Heart left ventricle (tissue), 16 donors: ENCODE measurements around the gene LHX2. TPM values are rescaled to one million over a fixed set of nuclear protein-coding genes. Genes with fewer than 3 reads are reported as not detected.

Experiments
- ATAC-seq, 4 donors: fragments of 200-7000 bp; cut with Tn5 transposase; one replicate each; pipeline ENCODE4 v1.9.1; 2020 to 2022; ENCODE audit warnings: moderate library complexity in 4 of 4, mild to moderate bottlenecking in 3 of 4, moderate number of reproducible peaks in 1 of 4
- DNase-seq, 5 donors: peaks; one replicate each; pipeline ENCODE4 v3.0.0-alpha.2; 2020
- H3K27ac ChIP-seq, 12 donors: fragments of 200-600 bp; sonication (generic) in 4 of 12; one replicate each; pipeline versions ENCODE4 v1.5.0 to v1.8.0; 2016 to 2022; ENCODE audit warnings: mild to moderate bottlenecking in 2 of 12
- H3K27me3 ChIP-seq, 9 donors: fragments of 200-600 bp; sonication (generic) in 2 of 9; one replicate each; pipeline versions ENCODE4 v1.5.1 to v1.8.0; 2016 to 2022; ENCODE audit warnings: mild to moderate bottlenecking in 3 of 9
- H3K36me3 ChIP-seq, 9 donors: fragments of 200-600 bp; sonication (generic) in 2 of 9; one replicate each; pipeline versions ENCODE4 v1.5.0 to v1.8.0; 2018 to 2022; ENCODE audit warnings: mild to moderate bottlenecking in 2 of 9
- H3K4me1 ChIP-seq, 12 donors: fragments of 200-600 bp; sonication (generic) in 4 of 12; one replicate each; pipeline versions ENCODE4 v1.5.0 to v1.8.0; 2016 to 2022; ENCODE audit warnings: mild to moderate bottlenecking in 3 of 12
- H3K4me3 ChIP-seq, 12 donors: fragments of 200-600 bp; sonication (generic) in 4 of 12; one replicate each; pipeline versions ENCODE4 v1.5.0 to v1.8.0; 2017 to 2022; ENCODE audit warnings: mild to moderate bottlenecking in 9 of 12, moderate library complexity in 4 of 12
- H3K9me3 ChIP-seq, 12 donors: fragments of 200-600 bp; sonication (generic) in 4 of 12; one replicate each; pipeline versions ENCODE4 v1.5.0 to v1.8.0; 2016 to 2022; ENCODE audit warnings: mild to moderate bottlenecking in 1 of 12
- POLR2A ChIP-seq, 2 donors: fragments of 450-650 bp; IDR thresholded peaks; one replicate each; pipeline ENCODE4 v1.6.1; 2017; ENCODE audit warnings: antibody characterized with exemption in 2 of 2, mild to moderate bottlenecking in 2 of 2, moderate library complexity in 2 of 2
- WGBS, 4 donors: extraction: QIAGEN DNeasy Blood & Tissue Kit in 2 of 4; methylation state at CpG; one replicate each; pipeline versions ENCODE4 v1.1.5 to v1.1.7; 2013 to 2018; 5-methylcytosine and 5-hydroxymethylcytosine counted together
- intact Hi-C, 10 donors: fragments of 100-400 bp; cut with DNase I; formaldehyde crosslinking; loops; one replicate each; pipeline versions ENCODE4 v1.11.1 to v1.14.2; 2022
- polyA plus RNA-seq, 2 donors: library from polyadenylated mRNA; stranded (reverse); fragments of 200-250 nt; gene quantifications; one replicate each; pipeline ENCODE4 v1.2.3, GENCODE V29; 2013
- total RNA-seq, 9 donors: library from RNA; depleted of rRNA in 2 of 9; stranded (reverse); fragments of >200 nt in 2 of 9; fragmentation: NEBNext Ultra II Directional in 3 of 9; extraction: Animal tissue kit (Norgen Biotek cat#: 25700) in 3 of 9; gene quantifications; one replicate each; pipeline versions ENCODE4 v1.1.0 to v1.2.4, GENCODE V29; 2016 to 2023
- TF ChIP-seq, protein P1 (sequence below), 12 donors: fragments of 200-600 bp; sonication (generic) in 4 of 12; IDR thresholded peaks; one replicate each; pipeline versions ENCODE4 v1.5.0 to v1.8.0; 2018 to 2022; ENCODE audit warnings: antibody characterized with exemption in 12 of 12, mild to moderate bottlenecking in 5 of 12
- donor health status: ischemic (EF 13 %, LVEDD 7.1; RV severe dilation, severe dysfunction).
- donor health status: healthy with polysubstance abuse.
- donor health status: DM: no; HTN: yes; CAD: no.
- donor health status: DM: no; HTN: no; CAD: no.
- donor health status: ischemic (EF 25% LVEDD 6.9; RV normal size, moderate dysfunction).
- donor health status: ischemic (EF 25% LVEDD 5.7; RV mildly dilated, moderate dysfunction).
- donor health status: healthy.
- donor health status: DM: yes; HTN: yes; CAD: no.
- donor health status: ischemic (EF 35%, LVEDD 5.7; RV mildly dilated, moderate dysfunction).
- donor health status: nonischemic (EF 11% LVEDD 7.7; RV severe dilation, severe dysfunction).
- donor health status: DM: yes; HTN: yes; CAD: no.
- donor health status: PGD.
- donor health status: ischemic (EF 29% LVEDD 5.4; RV normal size, mild dysfunction).
- donor health status: nonischemic (EF 23%, LVEDD 6.1; RV moderate dilation, normal function).

Gene LHX2
- total and polyA plus RNA-seq, 11 donors = 0.10 to 1.3 (median 0.28) TPM; not detected in 5

GRCh38 chr9:124012368-124013301, 1.1 kb downstream of the LHX2 start:
- H3K4me1 ChIP-seq = peaks cover 2 to 75% (median 32%) of the 10 kb centered on the region in 12 donors
- ATAC-seq (no peak), DNase-seq (no peak)
- H3K9me3 ChIP-seq = no peaks in the 10 kb centered on the region
- H3K27me3 ChIP-seq = peaks cover 89 to 100% (median 97%) of the 10 kb centered on the region in 9 donors
- 11 to 26% (median 18%) methylated on average over 34 to 83 of the region's 83 CpGs for WGBS, 4 donors
- H3K27ac ChIP-seq = no peak overlapping the region
- TF ChIP-seq, protein P1, sequence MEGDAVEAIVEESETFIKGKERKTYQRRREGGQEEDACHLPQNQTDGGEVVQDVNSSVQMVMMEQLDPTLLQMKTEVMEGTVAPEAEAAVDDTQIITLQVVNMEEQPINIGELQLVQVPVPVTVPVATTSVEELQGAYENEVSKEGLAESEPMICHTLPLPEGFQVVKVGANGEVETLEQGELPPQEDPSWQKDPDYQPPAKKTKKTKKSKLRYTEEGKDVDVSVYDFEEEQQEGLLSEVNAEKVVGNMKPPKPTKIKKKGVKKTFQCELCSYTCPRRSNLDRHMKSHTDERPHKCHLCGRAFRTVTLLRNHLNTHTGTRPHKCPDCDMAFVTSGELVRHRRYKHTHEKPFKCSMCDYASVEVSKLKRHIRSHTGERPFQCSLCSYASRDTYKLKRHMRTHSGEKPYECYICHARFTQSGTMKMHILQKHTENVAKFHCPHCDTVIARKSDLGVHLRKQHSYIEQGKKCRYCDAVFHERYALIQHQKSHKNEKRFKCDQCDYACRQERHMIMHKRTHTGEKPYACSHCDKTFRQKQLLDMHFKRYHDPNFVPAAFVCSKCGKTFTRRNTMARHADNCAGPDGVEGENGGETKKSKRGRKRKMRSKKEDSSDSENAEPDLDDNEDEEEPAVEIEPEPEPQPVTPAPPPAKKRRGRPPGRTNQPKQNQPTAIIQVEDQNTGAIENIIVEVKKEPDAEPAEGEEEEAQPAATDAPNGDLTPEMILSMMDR (IDR thresholded peaks at IDR 0.05) = no peak
- no peak for TF ChIP-seq POLR2A (IDR thresholded peaks at IDR 0.05)
- H3K4me3 ChIP-seq = peak overlapping the region in 9 of 12 donors; percentile 7 to 55 (median 42)
- H3K36me3 ChIP-seq = no peaks in the 10 kb centered on the region
- intact Hi-C loops = no loop called here

GRCh38 chr9:124013309-124014210, 2.0 kb downstream of the LHX2 start:
- intact Hi-C loops = no loop called here
- Histone ChIP-seq H3K27ac (no peak overlapping the region), H3K36me3 (no peaks in the 10 kb centered on the region), H3K27me3 (peaks cover 88 to 100% (median 97%) of the 10 kb centered on the region in 9 donors), H3K9me3 (no peaks in the 10 kb centered on the region), H3K4me1 (peaks cover 2 to 76% (median 33%) of the 10 kb centered on the region in 12 donors), H3K4me3 (no peak overlapping the region)
- no peak for ATAC-seq
- DNase-seq = no peak
- TF ChIP-seq, protein P1 (IDR thresholded peaks at IDR 0.05) = no peak
- no peak for TF ChIP-seq POLR2A (IDR thresholded peaks at IDR 0.05)
- 18 to 37% (median 32%) methylated on average over 22 to 40 of the region's 40 CpGs for WGBS, 4 donors

GRCh38 chr9:124014211-124014955, 2.8 kb downstream of the LHX2 start:
- H3K4me1 ChIP-seq = peaks cover 2 to 74% (median 31%) of the 10 kb centered on the region in 12 donors

More at GRCh38 chr9:124014211-124014955, 2.8 kb downstream of the LHX2 start:
- H3K27ac ChIP-seq = no peak overlapping the region
- no peaks in the 10 kb centered on the region for H3K36me3 ChIP-seq
- 32 to 41% (median 39%) methylated on average over 8 of the region's 8 CpGs for WGBS, 4 donors
- no peaks in the 10 kb centered on the region for H3K9me3 ChIP-seq
- no peak for TF ChIP-seq POLR2A (IDR thresholded peaks at IDR 0.05)
- TF ChIP-seq, protein P1 (IDR thresholded peaks at IDR 0.05) = no peak
- DNase-seq = no peak
- intact Hi-C loops = no loop called here
- peaks cover 88 to 100% (median 97%) of the 10 kb centered on the region in 9 donors for H3K27me3 ChIP-seq
- no peak overlapping the region for H3K4me3 ChIP-seq
- ATAC-seq = no peak
